Activated CD4-positive, CD25-positive, alpha-beta regulatory T cell treated with anti-CD3 and anti-CD28 coated beads, Interleukin-2, amount 50 U/mL, for 24 hours (primary cell): ENCODE results near the gene CNFN.
A peak's percentile ranks its signal among the peaks of the same experiment; 100 is the strongest.

Experiments
- ATAC-seq, 2 donors: fragments of 150-1000 bp; cut with Tn5 transposase; one replicate each; pipeline ENCODE4 v1.10.0; 2021; ENCODE audit warnings: mild to moderate bottlenecking in 1 of 2, moderate library complexity in 1 of 2

Gene CNFN, protein sequence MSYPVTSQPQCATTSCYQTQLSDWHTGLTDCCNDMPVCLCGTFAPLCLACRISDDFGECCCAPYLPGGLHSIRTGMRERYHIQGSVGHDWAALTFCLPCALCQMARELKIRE

DNA sequence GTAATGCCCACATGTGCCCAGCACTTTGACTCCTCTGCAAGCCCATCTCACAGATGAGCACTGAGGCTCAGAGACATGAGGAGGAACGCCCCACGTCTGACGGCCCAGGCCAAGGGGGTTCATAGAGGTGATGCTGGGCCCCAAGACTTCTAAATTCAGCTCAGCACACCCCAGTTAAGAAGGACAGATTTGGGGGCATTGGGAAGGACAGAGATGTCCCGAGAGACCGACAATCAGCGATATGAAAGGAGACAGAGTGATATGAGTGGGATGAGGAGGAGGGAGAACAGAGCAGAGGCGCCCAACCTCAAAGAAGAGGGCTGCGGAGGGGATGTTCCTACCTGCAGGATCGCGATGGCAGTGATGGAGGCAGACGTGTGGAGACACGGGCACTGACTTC lies at the start of gene CNFN:
TSS of gene CNFN (minus strand) at position 399 of the 400 bp plus-strand sequence. CDS start 1,260 bp downstream, outside the sequence.
- ATAC-seq = no peak

DNA sequence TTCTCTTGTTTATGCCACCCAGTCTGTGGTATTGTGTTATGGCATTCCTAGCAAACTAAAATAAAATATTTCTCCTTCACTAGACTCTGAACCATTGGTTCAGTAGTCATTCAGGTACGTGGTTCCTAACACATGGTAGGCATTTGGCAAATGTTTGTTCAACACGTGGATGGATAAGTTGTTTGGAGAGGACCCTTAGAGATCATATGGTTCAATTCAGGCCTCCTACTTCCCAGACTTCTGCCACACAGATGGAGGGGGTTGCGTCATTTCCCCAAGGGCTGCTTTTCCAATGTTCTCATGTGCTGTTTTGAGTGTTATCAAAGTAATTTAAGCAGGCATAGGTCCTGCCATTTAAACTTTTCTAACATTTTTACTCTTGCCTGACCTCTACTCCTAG lies 45.9 kb upstream of the CNFN start:
- no peak for ATAC-seq

DNA sequence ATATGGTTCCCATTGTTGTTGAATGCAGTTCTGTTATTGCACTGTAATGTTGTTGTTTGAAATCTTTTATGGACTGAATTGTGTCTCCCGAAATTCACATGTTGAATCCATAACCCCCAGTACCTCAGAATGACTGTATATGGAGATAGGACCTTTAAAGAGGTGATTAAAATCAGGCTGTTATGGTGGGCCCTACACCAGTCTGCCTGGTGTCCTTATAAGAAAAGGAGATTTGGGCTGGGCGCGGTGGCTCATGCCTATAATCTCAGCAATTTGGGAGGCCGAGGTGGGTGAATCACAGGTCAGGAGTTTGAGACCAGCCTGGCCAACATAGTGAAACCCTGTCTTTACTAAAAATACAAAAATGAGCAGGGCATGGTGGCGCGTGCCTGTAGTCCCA lies 45.2 kb upstream of the CNFN start:
- ATAC-seq = no peak

DNA sequence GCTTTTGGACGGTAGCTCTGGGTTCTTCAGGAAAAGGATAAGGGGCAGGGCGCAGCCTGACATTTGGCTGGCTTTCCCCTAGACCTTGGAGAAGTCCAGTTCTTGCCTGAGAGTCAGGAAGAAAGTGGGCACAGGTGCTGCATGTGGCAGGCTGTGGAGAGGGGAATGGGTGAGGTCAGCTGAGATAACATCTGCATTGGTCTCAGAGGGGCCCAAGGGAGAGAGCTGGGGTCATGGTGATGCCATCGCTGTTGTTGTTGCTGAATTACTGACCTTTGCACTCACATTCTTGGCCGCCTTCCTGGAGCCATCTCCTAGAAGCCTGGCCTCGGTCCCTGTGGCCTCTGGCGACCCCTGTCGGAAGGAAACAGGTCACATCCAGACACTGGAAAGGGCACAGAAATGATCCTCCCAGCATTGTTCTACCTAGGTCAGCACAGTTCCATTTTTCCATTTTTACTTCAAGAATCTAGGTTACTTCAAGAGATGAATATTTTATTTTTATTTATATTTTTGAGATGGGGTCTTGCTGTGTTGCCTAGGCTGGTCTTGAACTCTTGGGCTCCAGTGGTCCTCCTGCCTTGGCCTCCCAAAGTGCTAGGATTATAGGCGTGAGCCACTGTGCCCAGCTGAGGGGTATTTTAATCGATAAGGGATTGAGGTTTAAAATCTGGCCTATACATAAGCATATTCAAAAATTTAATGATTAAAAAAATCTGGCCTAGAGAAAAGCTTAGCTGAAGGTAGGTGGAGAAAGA lies 43.6 kb upstream of the CNFN start:
- ATAC-seq = peak; percentile 67 to 74

DNA sequence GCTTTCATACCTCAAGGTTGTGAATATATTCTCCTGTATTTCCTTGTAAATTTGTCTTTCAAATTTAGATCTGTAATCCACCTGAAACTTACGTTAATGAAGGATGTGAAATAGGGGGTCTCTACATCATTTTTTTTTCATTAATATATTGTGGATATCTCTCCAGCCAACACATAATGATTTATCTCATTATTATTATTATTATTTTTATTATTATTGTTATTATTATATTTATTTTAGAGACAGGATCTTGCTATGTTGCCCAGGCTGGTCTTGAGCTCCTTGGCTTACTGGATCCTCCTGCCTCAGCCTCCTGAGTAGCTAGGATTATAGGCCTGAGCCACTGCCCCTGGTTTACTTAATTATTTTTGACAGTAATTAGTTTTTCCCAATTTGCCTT lies 41.4 kb upstream of the CNFN start:
- no peak for ATAC-seq

DNA sequence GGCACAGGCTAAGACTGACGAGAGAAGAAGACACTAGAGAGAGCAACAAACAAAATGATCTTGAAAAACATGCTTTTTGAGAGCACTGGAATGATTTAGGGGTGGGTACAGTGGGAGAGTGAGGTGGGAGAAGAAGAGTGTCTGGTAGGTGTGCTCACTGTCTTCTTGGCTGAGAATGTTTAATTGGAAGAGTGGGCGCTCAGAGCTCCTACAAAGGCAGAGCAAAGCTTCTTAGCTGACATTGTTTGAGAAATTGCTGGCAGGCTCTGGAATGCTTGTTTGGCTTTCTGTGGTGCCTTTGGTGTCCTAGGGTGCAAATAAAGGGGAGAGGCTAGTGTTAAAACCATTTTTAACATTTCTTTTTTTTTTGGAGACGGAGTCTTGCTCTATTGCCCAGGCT lies 38.6 kb upstream of the CNFN start:
- ATAC-seq = no peak

DNA sequence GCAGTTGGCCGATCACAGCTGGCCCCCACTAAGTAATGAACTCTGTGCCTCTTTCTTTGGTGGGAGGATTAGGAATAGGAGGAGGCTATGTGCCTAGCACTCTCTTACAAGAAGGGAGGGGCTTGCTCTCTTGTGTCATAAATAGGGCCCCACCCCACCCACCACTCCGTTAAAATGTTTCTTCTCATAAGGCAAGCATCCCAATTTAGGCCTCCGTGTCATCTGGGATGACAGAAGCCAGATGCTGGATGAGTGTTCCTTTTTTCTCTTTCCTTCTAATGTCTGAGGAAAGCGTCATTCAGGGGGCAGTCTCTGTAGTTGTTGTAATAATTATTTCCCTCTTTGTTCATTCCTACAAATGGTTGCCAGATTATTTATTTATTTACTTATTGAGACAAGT lies 37.2 kb upstream of the CNFN start, which contains the start of gene LIPE:
TSS of gene LIPE (minus strand) at position 76 of the 400 bp plus-strand sequence. CDS start 239 bp downstream, outside the sequence.
- no peak for ATAC-seq

DNA sequence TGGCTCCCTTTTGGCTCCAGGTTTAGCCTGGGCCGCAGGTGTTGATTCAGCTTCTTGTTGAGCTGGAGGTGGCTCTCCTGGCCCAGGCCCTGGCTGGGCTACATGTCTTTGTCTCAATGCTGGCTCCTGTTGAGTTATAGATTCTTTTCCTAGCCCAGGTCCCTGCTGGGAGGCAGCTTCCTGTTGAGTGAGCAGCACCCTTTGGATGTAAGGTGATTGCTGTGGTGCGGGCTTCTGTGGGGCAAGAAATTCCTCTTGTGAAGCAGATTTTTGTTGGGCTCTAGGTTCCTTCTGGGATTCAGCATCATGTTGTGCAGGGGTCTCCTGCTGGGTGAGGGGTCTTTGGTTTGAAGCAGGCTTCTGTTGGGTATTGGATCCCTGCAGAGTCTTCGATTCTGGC lies 36.5 kb upstream of the CNFN start:
- no peak for ATAC-seq

DNA sequence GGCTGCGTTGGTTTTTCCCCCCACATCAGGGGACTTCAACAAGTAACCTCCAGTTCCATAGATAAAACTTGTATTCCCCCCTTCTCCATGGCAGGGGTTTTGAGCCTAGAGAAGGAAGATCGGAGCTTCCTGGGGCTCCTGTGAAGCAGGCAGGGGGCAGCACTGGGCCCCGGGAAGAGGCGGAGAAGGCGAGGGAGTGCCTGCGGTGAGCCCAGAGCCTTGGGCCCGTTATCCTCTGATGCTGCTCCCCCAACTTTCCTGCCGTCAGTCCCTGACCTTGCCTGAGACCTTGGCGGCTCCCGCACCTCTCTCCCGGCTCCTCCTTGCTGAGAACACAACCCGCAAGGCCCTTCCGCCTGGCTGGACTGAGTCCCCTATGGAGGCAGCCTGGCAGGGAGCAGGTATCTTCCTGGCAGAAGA lies 34.6 kb upstream of the CNFN start:
- ATAC-seq = no peak

DNA sequence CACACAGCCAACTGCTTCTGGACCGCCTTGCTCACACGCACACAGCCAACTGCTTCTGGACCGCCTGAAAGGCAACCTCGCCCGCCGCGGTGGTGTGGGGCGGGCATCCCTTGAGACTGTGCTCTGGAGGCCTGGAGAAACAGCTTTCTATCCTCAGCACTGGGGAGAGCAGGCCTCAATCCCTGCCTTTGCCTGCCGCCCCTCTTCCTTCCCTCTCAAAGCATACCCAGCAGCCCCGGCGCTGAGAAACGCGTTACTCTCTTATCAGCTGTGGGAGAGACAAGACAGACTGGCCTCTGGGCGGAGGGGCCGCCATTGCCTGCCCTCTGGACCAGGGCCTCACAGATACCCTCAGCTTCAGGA lies 34.2 kb upstream of the CNFN start:
- no peak for ATAC-seq

DNA sequence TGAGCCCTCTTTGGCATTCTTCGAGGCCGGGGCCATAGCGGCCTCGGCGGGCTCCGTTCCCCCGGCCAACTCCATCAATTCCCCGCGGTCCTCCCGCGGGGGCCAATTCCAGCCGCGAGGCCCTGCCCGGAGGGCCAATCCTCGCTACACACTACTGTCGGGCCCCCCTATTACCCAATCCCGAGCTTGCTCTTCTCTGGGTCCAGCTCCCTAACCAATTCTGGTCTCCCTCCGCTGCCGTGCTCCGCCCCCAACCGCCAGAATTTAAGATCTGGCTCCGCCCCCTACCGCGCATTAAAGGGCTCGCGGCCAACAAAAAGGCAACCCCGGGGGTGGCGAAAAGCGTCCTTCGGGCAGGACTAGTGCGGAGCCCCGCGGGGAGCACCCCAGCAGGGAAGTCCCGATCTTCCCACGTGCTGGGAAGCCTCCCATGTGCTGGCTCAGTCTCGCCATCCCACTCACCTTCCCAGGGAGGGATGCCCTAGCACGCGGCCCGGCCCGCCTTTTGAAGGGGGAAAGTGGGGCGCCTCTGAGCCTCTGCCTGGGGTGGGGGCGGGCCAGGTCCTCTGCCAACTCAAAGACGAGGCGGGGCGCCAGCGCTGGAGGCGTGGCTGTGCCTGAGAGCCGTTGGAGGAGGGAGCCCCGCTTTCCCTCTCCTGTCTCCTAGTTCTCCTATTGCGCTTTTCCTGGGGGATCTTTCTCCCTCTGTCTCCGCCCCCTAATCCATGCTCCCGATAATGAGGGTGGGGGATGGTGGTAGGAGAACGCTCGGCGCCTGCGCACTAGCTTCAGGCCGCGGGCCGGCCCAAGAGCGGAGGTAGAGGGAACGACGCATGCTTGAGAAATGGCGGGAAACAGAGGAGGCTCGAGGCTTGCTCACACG lies 33.6 kb upstream of the CNFN start:
- peak; percentile 92 to 95 for ATAC-seq

DNA sequence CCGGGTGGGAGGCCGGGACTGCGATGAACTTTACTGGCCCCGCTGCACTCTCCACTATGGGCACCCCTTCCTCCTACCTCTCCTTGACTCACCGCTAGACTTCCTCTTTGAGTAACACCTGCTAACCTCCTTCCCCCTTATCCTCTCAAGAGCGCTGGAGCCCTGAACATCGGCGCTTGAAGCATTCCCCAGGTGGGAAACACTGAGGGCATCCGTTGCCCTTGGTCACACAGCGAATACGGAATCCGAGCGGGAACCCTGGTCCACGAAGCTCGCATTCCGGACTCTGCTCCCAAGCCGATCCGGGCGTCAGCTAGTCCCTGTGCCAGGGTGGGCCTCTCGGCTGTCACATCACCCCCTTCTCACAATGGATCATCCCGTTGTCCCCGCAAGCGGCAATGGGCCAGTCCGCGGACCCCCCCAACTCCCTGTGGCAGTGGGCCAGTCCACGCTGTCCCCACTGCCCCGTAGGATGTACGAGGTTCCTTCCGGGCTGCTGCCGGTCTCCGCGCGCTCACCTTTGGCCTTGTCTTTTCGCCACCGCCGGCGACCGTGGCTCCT lies 32.9 kb upstream of the CNFN start:
- peak; percentile 58 to 64 for ATAC-seq

DNA sequence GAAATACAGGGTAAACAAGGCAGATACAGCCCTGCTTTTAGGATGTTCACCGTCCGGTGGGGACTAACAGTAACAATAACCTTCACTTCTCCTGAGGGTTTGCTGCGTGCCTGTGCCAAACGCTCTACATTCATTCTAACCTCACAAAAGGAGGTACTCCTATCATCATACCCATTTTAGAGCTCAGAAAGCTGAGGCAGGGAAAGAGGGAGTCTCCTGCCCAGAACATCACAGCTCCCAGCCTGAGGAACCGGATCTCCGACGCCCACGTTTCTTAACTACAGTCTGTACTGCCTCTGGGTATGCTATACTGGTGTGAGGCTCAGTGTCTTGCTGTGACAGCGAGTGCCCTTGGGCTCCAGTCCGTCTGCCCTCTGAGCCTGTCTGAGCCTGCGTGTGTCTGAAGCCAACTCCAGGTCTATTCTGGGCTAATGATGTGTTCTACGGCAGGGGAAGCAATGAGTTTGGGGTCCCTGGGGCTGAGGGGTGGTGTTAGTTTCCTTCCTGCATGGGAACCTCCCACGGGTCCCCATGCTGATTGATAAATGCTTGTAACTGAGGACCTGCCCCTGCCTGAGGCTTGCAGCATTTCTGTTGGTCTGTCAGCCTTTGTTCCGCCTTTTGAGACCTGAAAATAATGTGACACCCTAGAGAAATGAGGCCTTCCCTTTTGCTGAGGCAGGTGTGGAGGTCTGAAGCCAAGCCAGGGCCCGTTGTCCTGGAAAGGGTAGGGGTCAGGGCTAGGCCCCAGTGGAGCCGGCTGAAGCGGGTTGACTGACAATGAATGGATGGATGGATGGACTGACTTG lies 32.2 kb upstream of the CNFN start:
- ATAC-seq = no peak

DNA sequence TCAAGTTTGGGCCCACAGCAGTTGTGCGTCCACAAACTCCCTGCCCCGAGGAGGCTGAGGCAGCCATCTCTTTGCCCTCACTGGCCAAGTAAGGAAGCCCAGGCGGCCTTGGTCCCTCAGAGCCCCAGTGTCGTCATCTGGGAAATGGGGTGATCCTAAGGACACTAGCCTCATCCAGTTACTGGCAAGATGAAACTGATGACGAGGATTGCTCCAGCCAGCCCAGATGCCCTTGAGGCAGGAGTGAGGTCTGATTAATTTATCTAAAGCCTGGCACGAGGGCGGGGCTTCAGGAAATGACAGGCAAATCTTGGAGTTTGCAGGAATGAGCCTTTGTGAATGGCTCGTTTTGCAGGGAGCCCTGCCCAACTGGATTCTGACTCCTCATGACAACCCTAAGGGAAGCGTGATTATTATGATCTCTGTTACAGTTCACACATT lies 31.5 kb upstream of the CNFN start:
- no peak for ATAC-seq

DNA sequence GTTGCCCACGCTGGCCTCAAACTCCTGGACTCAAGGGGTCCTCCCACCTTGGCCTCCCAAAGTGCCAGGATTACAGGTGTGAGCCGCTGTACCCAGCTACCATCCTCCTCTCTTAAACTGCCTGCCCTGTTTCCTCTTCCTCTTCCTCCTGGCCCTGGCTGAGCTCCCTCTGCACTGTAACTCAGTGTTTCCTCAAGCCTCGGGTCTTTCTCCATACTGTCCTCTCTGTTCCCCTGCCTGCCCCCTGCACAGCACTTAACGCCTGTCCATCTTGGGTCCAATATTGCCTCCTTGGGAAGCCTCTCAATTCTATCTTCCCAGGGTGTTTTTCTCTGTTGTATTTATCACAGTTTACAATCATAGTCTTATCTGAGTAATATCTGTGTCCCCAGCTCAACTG lies 31.0 kb upstream of the CNFN start:
- no peak for ATAC-seq

DNA sequence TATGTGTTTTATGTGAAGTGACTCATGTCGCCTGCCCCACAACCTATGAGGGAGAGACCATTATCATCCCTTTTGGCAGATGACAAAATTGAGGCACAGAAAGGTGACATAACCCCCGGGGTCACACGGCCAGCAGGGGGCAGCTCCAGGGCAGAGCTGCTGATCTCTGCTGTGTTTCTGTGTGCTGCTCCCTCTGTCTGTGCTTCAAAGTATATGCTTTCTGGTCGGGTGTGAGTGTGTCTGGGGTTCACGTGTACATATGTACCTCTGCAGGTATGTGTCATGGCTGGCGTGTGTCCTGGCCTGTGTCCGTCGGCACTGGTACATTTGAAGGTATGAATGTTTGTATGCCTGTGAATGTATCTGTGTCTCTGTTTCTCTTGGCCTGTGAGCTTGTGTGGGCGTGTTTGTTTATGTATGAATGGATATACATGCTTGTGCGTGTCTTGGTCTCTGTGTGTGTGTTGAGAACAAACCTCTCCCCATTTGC lies 30.0 kb upstream of the CNFN start:
- peak; percentile 33 to 50 for ATAC-seq

DNA sequence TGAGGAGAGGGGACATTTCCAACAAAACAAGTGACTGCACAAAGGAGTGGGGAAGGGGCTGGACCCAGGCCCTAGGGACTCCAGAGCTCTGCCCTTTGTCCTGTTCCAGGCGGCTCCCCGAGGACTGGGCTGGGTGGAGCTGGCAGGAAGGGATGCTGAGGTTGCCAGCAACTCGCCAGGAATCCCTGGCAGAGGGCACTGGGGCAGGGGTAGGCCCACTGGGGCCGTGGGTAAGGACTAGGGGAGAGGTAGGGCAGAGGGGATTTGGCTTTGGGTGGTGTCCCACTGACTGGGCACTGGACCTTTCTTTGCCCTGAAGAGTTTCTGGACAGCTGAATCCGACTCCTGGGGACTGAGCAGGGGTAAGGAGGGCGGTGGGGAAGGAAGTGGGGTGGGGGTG lies 29.2 kb upstream of the CNFN start:
- ATAC-seq = no peak

DNA sequence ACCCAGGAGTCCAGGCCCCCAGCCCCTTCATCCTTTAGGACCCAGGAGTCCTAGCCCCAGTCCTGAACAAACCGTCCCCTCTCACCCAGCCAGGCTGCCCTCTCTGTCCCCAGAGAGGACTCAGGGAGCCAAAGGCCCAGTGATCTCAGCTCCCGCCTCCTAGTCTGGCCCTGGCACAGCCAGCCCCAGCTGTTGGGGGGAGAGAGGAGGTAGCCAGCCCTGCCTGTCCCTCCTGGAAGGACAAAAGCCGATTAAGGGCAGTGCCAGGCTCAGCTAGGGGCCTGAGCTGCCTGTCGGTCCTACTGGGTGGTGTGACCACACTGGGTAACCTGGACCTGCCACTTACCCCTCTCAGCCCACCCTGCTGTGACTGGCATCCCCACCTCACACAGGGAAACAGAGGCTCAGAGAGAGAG lies 22.6 kb upstream of the CNFN start:
- ATAC-seq = no peak

DNA sequence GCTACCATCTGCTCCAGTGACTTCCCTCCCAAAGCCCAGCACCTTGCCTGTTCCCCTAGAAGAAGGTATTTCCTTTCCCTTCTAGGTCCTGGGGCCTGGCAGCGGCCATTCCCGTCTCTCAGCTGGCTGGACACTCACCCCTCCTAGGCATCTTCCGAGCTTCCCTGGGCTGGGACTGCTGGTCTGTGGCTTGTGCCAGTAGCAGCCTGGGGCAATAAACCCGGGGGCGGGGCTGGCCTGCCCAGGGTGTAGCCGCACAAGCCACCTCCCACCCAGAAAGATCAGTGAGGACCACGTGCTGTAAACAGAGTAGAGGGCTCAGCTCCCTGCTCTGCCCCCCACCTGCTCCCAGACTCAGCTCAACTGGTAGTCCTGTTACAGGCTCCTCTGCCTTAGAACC lies 22.1 kb upstream of the CNFN start:
- no peak for ATAC-seq

DNA sequence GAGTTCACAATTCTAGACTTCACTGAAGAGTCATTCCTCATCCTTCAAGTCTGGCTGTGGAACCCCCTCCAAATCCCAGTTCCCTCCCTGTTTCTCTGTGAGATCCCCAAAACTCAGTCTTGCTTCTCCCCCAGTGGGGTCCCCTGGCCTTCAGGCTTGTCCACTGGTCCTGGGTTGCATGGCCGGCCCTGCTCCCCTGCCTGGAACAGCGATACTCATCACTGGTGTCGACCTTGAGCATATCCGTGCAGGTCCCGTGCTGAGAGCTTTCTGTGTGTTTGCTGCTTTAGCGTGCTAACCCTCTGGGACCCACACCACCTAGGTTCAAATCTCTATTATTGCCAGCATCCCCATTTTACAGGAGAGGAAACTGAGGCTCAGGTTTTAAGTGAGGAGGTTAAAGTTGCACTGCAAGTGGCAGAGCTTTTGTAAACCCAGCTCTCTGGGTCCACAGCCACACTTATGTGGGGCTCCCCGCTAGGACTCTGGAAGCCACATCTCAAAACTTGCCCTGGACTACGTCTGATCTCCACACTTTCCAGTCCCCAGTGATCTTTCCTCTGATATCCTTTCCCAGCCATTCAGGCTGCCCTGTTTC lies 21.6 kb upstream of the CNFN start:
- no peak for ATAC-seq

DNA sequence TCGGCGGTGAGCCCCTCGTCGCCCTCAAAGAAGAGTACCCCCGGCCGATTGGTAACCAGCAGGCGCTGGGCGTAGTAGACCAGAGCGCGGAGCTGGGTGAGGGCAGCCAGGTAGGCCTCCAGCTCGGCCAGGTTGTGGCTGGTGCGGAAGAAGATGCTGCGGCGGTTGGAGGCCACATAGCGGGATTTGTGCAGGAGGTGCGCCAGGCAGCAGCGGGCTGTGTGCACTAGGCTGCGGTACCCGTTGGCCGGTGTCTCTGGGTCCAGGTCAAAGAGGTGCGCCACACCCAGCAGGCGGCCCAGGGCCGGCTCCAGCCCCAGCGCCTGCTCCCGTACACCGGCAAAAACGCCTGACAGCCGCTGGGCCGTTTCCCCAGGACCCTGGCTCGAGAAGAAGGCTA lies 20.3 kb upstream of the CNFN start:
- ATAC-seq = no peak

DNA sequence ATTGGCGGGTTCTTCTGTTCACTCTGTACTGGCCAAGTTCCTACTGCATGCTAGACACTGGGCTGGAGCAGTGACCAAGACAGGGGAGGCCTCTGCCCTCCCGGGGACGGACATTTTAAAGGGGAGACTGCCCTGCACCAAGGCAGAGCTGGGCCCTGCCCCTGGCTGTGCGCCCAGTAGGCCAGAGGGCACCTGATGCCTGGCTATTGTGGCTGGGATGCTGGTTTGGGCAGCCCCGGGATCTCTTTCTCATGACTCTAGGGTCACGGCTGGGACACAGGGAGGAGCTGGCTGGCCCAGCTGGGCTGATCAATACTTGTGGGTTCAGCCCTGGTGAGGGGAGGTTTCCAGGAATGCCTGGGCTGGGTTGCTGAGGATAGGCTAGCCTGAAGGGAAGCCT lies 19.4 kb upstream of the CNFN start:
- ATAC-seq = no peak
